ENCODE measurements around the gene AK5.

Gene AK5

DNA sequence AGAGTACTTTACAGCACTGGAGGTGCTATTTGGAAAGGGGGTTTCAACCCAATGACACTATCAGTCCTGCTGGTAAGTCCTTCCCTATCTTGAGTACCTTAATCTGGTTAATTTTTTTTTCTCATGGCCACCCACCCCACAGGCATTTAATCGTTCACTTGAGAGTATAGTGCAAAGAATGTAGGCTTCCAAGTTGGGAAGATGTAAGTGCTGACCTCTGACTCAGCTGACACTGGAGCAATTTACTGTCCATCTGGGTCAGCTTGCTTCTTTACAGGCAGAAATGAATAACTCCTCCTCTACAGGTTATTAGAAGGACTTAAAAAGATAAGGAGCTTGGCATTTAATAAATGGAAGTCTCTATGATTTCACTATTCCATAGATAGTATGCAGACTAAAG lies 89.6 kb downstream of the AK5 start:
- Histone ChIP-seq H3K27me3 (no peaks in the 10 kb centered on the region), H3K9me3 (no peaks in the 10 kb centered on the region), H3K36me3 (no peaks in the 10 kb centered on the region), H3K4me1 (peaks cover 8% of the 10 kb centered on the region), H3K4me3 (ENCODE audit: low read depth, low read length) (no peak overlapping the region)
- TF ChIP-seq, protein P1, sequence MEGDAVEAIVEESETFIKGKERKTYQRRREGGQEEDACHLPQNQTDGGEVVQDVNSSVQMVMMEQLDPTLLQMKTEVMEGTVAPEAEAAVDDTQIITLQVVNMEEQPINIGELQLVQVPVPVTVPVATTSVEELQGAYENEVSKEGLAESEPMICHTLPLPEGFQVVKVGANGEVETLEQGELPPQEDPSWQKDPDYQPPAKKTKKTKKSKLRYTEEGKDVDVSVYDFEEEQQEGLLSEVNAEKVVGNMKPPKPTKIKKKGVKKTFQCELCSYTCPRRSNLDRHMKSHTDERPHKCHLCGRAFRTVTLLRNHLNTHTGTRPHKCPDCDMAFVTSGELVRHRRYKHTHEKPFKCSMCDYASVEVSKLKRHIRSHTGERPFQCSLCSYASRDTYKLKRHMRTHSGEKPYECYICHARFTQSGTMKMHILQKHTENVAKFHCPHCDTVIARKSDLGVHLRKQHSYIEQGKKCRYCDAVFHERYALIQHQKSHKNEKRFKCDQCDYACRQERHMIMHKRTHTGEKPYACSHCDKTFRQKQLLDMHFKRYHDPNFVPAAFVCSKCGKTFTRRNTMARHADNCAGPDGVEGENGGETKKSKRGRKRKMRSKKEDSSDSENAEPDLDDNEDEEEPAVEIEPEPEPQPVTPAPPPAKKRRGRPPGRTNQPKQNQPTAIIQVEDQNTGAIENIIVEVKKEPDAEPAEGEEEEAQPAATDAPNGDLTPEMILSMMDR (IDR thresholded peaks at IDR 0.05; ENCODE audit: low read depth, low read length): no peak
- DNase-seq: no peak

DNA sequence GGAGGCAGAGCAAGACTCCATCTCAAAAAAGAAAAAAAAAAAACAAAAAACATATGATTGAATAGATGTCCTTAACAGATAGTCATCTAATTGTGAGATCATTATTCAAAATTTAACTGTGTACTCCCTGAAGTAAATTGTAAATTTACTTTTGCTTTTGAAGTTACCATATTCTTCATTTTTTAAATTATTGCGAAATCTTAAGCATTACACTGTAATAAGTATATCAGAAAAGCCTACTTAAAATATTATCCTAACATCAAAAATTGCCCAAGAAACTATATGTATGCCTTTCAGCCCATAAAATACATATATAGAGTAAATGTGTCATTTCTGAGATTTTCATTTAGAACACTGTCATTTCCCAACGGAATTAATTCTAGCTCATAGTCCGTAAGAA lies 91.9 kb downstream of the AK5 start:
- no peaks in the 10 kb centered on the region for H3K36me3 ChIP-seq
- H3K9me3 ChIP-seq: no peaks in the 10 kb centered on the region
- H3K4me1 ChIP-seq: peaks cover 12% of the 10 kb centered on the region

DNA sequence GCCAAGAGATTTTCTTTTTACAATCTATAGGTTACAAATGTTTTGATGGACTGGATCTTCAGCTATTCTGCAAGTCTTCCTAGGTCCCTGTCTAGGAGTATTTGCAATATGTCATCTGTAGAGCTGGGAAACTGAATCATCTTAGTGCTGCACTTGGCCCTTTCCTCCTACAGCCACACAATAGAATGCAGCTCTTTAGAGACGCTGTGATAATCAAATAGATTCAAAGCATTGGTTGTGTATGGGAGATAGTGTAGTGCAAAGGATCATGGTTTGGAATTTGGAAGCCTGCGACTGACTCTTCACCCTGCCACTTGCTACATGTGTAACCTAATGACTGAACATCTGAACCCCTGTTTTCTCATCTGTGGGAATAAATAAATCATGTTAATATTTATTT lies 93.7 kb downstream of the AK5 start:
- Histone ChIP-seq H3K4me3 (ENCODE audit: low read depth, low read length) (peak overlapping the region; percentile 25), H3K36me3 (no peaks in the 10 kb centered on the region), H3K9me3 (no peaks in the 10 kb centered on the region), H3K4me1 (peaks cover 15% of the 10 kb centered on the region), H3K27me3 (no peaks in the 10 kb centered on the region)
- peak; percentile 10 for DNase-seq
- TF ChIP-seq, protein P1 (IDR thresholded peaks at IDR 0.05; ENCODE audit: low read depth, low read length): no peak

More for the DNA sequence above, 91.9 kb downstream of the AK5 start:
- Histone ChIP-seq H3K27me3 (no peaks in the 10 kb centered on the region), H3K4me3 (ENCODE audit: low read depth, low read length) (no peak overlapping the region)
- TF ChIP-seq, protein P1 (IDR thresholded peaks at IDR 0.05; ENCODE audit: low read depth, low read length): no peak
- no peak for DNase-seq

DNA sequence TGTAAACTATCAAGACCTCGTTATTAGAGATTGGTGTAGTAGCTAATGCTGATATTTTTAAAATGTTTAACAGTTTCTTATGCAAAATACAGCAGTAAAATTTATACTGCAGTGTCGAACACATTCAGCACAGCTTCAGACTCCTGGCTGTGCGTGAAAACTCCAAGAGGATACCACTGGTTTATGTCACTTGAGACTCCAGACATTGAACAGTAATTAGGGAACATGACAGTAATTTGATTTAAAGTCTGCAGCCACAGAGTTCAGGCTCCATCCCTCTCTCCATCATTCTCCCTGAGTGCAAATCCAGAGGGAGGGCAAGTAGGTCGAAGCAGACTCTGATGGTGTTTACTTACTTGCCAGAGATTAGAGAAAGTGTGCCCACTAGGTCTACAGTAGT lies 94.2 kb downstream of the AK5 start:
- DNase-seq: peak; percentile 48
- Histone ChIP-seq H3K4me3 (ENCODE audit: low read depth, low read length) (peak overlapping the region; percentile 25), H3K9me3 (no peaks in the 10 kb centered on the region), H3K4me1 (peaks cover 15% of the 10 kb centered on the region), H3K36me3 (no peaks in the 10 kb centered on the region), H3K27me3 (no peaks in the 10 kb centered on the region)
- TF ChIP-seq, protein P1 (IDR thresholded peaks at IDR 0.05; ENCODE audit: low read depth, low read length): no peak

DNA sequence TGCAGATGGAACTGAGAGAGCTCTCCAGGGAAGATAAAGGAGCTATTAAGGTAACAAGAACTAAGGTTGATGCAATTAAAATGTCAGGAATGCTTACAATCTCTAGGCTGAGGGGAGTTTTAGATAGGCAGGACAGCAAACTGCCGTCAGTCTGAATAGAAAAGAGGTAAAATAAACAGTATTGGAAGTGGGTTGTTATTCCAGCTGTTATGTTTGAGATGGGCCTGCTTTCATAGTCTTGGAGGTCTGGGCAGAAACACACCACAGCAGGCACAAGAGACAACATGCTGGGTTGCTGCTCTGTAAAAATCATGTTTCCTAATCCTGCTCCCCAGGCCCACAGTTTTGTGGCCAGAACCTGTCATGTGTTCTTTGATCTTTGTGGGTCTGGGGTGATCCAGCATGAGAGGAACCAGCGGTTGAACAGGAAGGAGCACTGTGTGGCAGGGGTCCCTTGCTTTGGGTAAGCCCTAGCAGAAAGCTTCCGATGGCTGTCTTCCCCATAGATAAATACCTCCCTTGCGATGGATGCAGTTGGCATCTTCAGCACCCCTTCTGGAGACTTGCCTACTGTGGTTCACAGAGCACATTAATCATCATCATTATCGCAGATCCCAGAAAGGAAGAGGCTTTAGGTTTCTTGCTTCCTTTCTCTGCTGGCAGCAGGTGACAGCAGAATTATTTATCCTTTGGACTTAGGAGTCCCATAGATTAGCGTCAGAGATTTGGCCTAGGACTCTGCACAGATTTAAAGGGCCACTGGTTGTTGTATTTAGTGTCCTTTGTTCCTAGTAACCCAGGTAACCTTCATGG lies 97.1 kb downstream of the AK5 start:
- DNase-seq: peak; percentile 5
- TF ChIP-seq, protein P1 (IDR thresholded peaks at IDR 0.05; ENCODE audit: low read depth, low read length): no peak
- no peaks in the 10 kb centered on the region for H3K9me3 ChIP-seq
- no peaks in the 10 kb centered on the region for H3K36me3 ChIP-seq
- H3K4me3 ChIP-seq (ENCODE audit: low read depth, low read length): no peak overlapping the region
- peaks cover 15% of the 10 kb centered on the region for H3K4me1 ChIP-seq
- H3K27me3 ChIP-seq: no peaks in the 10 kb centered on the region

DNA sequence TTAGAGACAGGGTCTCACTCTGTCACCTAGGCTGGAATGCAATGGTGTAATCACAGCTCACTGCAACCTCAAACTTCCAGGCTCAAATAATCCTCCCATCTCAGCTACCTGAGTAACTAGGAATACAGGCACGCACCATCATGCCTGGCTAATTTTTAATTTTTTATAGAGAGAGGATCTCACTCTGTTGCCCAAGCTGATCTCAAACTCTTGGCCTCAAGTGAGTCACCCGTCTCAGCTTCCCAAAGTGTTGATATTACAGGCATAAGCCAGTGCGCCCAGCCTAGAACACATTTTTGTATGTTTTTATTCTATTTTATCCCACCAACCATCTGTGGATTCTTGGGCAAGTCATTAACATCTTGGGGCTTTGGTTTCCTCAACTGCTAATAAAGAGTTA lies 100.5 kb downstream of the AK5 start:
- no peak overlapping the region for H3K4me3 ChIP-seq (ENCODE audit: low read depth, low read length)
- TF ChIP-seq, protein P1 (IDR thresholded peaks at IDR 0.05; ENCODE audit: low read depth, low read length): no peak
- no peaks in the 10 kb centered on the region for H3K36me3 ChIP-seq
- H3K9me3 ChIP-seq: no peaks in the 10 kb centered on the region
- H3K4me1 ChIP-seq: peaks cover 3% of the 10 kb centered on the region
- H3K27me3 ChIP-seq: no peaks in the 10 kb centered on the region
- DNase-seq: no peak
